ENCODE results near the gene VAMP8. TPM values are rescaled to one million over a fixed set of nuclear protein-coding genes. Genes with fewer than 3 reads are reported as not detected.
A peak's percentile ranks its signal among the peaks of the same experiment; 100 is the strongest.

VAMP8 gene
- total and polyA plus RNA-seq, 11 donors: 5.4 to 103 (median 11.9) TPM

GRCh38 chr2:85583667-85584353 lies 6.4 kb downstream of the VAMP8 start:
- 26 to 33% (median 29%) methylated on average over 13 to 16 of the region's 16 CpGs for WGBS, 4 donors
- intact Hi-C loops (cut with DNase I): no loop called here
- ATAC-seq (no peak), DNase-seq (no peak)
- Histone ChIP-seq H3K9me3 (no peaks in the 10 kb centered on the region), H3K27ac (peak overlapping the region; percentile 87 to 97 (median 94)), H3K36me3 (peaks cover 0 to 11% (median 0%) of the 10 kb centered on the region in 9 donors), H3K4me1 (peaks cover 7 to 89% (median 55%) of the 10 kb centered on the region in 12 donors), H3K27me3 (no peaks in the 10 kb centered on the region), H3K4me3 (peak overlapping the region; percentile 50 to 90 (median 74))
- TF ChIP-seq POLR2A (IDR thresholded peaks at IDR 0.05) (no peak), CTCF (IDR thresholded peaks at IDR 0.05) (no peak)

GRCh38 chr2:85584354-85584856 lies 7.0 kb downstream of the VAMP8 start, which contains the start of gene VAMP5:
TSS of gene VAMP5 (plus strand) at chr2:85584431. CDS start at chr2:85584491, 60 bp downstream.
- intact Hi-C loops (cut with DNase I): no loop called here
- H3K4me3 ChIP-seq: peak within 1 kb of the TSS; percentile 50 to 90 (median 74)
- H3K36me3 ChIP-seq: peaks cover 0 to 11% (median 0%) of the 10 kb centered on the region in 9 donors
- H3K27me3 ChIP-seq: no peaks in the 10 kb centered on the region
- peak within 1 kb of the TSS; percentile 87 to 97 (median 94) for H3K27ac ChIP-seq
- peak; percentile 30 to 65 (median 54) for ATAC-seq
- H3K9me3 ChIP-seq: no peaks in the 10 kb centered on the region
- WGBS, 4 donors: 5 to 7% (median 7%) methylated on average over 37 to 52 of the region's 52 CpGs
- peak; percentile 44 to 76 (median 63) for DNase-seq
- TF ChIP-seq POLR2A (IDR thresholded peaks at IDR 0.05) (peak in 1 of 2 donors; percentile 75), CTCF (IDR thresholded peaks at IDR 0.05) (no peak)
- peaks cover 7 to 90% (median 58%) of the 10 kb centered on the region in 12 donors for H3K4me1 ChIP-seq

GRCh38 chr2:85584857-85585780 lies 7.7 kb downstream of the VAMP8 start:
- DNase-seq: peak in 4 of 5 donors; percentile 45 to 65 (median 54)
- peaks cover 10 to 90% (median 60%) of the 10 kb centered on the region in 12 donors for H3K4me1 ChIP-seq

More at GRCh38 chr2:85584857-85585780, 7.7 kb downstream of the VAMP8 start:
- peak; percentile 28 to 74 (median 70) for ATAC-seq
- H3K36me3 ChIP-seq: peaks cover 0 to 11% (median 0%) of the 10 kb centered on the region in 9 donors
- no peaks in the 10 kb centered on the region for H3K27me3 ChIP-seq
- H3K9me3 ChIP-seq: no peaks in the 10 kb centered on the region
- H3K27ac ChIP-seq: peak overlapping the region; percentile 87 to 97 (median 94)
- 30 to 45% (median 38%) methylated on average over 9 of the region's 9 CpGs for WGBS, 4 donors
- TF ChIP-seq CTCF (IDR thresholded peaks at IDR 0.05): no peak
- TF ChIP-seq POLR2A (IDR thresholded peaks at IDR 0.05): no peak
- peak overlapping the region; percentile 50 to 90 (median 74) for H3K4me3 ChIP-seq
- intact Hi-C loops (cut with DNase I): no loop called here

Data from heart left ventricle (tissue), 16 donors.